ENCODE results near the gene DUOX2. TPM values are rescaled to one million over a fixed set of nuclear protein-coding genes. Genes with fewer than 3 reads are reported as not detected.
"Not testable (repeated sequence)": the region's sequence is repeated elsewhere in the genome, so short reads cannot be mapped to it uniquely, and the experiment has no call there.

Gene DUOX2
- total and polyA plus RNA-seq, 12 donors, result 0.22 to 18.5 (median 1.5) TPM

DNA sequence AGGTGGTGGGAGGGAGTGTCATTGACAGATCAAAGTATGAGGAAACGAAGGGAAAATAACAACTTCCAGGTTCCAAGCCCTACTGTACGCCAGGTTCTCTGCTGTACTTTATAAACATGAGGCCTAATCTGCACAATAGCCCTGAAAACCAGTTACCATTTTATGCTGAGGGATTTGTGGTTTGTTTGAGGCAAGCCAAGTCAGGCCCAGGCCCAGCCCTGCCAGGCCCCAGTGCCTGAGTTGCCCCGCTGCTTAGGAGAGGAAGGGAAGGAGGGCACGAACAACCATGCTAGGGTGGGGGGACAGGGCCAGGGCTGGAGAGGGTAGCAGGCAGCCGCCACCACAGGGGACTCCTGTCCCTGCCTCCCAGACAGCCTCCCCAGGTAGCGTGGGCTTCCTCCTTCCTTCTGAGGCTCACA lies 44.0 kb downstream of the DUOX2 start:
- WGBS, 4 donors, result 57 to 82% (median 69%) methylated on average over 2 to 4 of the region's 6 CpGs
- DNase-seq; H3K36me3 ChIP-seq (replicated peaks in 1 of 2): not testable (repeated sequence)

DNA sequence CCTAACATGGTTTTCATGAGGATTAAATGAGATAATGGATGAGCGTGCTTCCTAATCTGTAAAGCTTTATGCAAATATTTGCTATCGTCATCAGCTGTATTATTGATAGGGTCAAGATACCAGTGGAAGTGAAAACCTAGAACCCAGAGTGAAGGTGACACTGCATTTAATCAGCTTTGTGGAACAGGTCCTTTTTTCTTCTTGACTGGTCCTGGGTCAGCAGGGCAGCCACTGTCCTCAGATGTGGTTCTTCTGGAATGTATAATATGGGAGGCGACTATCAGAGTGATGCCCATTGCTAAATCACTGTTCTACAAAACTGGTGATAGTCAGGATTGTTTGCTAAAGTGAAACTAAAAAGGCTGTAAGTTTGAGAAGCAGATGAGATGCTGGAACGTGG lies 49.6 kb downstream of the DUOX2 start:
- intact Hi-C loops (cut with DNase I), result no loop called here
- Histone ChIP-seq H3K27ac (no peak overlapping the region), H3K4me3 (no peak overlapping the region), H3K36me3 (replicated peaks in 1 of 2) (no peaks in the 10 kb centered on the region), H3K4me1 (replicated peaks in 1 of 2) (no peaks in the 10 kb centered on the region), H3K27me3 (no peaks in the 10 kb centered on the region), H3K9me3 (replicated peaks in 1 of 3) (no peaks in the 10 kb centered on the region)
- DNase-seq, result peak in 1 of 7 donors; percentile 21
- TF ChIP-seq CTCF (IDR thresholded peaks at IDR 0.05), result no peak
- no peak for TF ChIP-seq POLR2A (IDR thresholded peaks at IDR 0.05)
- 79 to 86% (median 83%) methylated on average over 4 of the region's 4 CpGs for WGBS, 4 donors

More for the DNA sequence above, 44.0 kb downstream of the DUOX2 start:
- H3K27ac ChIP-seq, result peak overlapping the region in 3 of 5 donors; percentile 22 to 73 (median 68)
- H3K4me3 ChIP-seq; H3K4me1 ChIP-seq (replicated peaks in 1 of 2); H3K9me3 ChIP-seq (replicated peaks in 1 of 3); intact Hi-C loops (cut with DNase I); H3K27me3 ChIP-seq: not testable (repeated sequence)

- intact Hi-C loops (cut with DNase I); H3K27ac ChIP-seq; H3K36me3 ChIP-seq (replicated peaks in 1 of 2); H3K4me1 ChIP-seq (replicated peaks in 1 of 2); H3K9me3 ChIP-seq (replicated peaks in 1 of 3); H3K27me3 ChIP-seq; DNase-seq; H3K4me3 ChIP-seq: not testable (repeated sequence)
- 95 to 98% (median 98%) methylated on average over 3 to 7 of the region's 7 CpGs; no CpG with 5 or more reads in 1 of the 4 donors for WGBS, 4 donors
These were observed 51.7 kb downstream of the DUOX2 start for GRCh38 chr15:45062301-45062700.

- H3K27me3 ChIP-seq; H3K4me1 ChIP-seq (replicated peaks in 1 of 2); H3K36me3 ChIP-seq (replicated peaks in 1 of 2); H3K27ac ChIP-seq; DNase-seq; H3K9me3 ChIP-seq (replicated peaks in 1 of 3); H3K4me3 ChIP-seq: not testable (repeated sequence)
- WGBS, 4 donors, result 83 to 97% (median 91%) methylated on average over 3 of the region's 3 CpGs
- intact Hi-C loops (cut with DNase I), result loop anchor here in 1 of 2 donors (10.0 kb wide), 1 partner anchor 56 kb away; the partner anchor contains the start of genes DUOX2 and DUOXA2
These were observed 55.0 kb downstream of the DUOX2 start for GRCh38 chr15:45058690-45059675.

DNA sequence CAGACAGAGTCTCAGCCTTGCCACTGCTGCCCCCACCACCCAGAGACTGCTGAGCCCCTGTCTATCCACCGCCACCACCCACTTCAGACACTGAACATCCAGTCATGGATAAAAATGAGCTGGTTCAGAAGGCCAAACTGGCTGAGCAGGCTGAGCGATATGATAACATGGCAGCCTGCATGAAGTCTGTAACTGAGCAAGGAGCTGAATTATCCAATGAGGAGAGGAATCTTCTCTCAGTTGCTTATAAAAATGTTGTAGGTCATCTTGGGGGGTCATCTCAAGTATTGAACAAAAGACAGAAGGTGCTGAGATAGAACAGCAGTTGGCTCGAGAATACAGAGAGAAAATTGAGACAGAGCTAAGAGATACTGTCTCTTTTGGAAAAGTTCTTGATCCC lies 61.3 kb downstream of the DUOX2 start:
- H3K4me3 ChIP-seq; H3K9me3 ChIP-seq (replicated peaks in 1 of 3): not testable (repeated sequence)

DNA sequence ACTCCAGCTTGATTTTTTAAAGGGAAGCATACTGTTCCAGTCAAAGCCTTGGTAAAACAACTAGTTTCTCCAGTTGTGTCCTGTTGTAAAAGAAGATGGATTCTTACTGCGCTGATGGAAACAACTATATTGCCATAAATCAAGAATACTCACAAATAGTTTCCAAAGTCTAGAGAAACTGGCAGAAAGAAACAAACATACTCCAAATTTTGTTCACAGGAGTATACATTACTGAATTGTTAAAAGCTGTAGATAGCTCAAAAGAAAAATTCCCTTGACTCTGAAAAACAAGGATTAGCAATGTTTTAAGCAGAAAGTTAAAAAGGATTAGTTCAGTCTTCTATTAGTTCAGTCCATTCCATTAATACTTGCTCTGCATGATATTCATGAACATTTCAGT lies 63.4 kb downstream of the DUOX2 start:
- WGBS, 4 donors, result 94 to 100% (median 97%) methylated on average over 1 of the region's 1 CpG
- H3K9me3 ChIP-seq (replicated peaks in 1 of 3), result no peaks in the 10 kb centered on the region
- no peaks in the 10 kb centered on the region for H3K27me3 ChIP-seq
- intact Hi-C loops (cut with DNase I), result loop anchor here in 1 of 2 donors (10.0 kb wide), 1 partner anchor 64 kb away; the partner anchor contains the start of genes DUOX2 and DUOXA2
- no peak overlapping the region for H3K4me3 ChIP-seq
- no peak for TF ChIP-seq POLR2A (IDR thresholded peaks at IDR 0.05)
- TF ChIP-seq CTCF (IDR thresholded peaks at IDR 0.05), result no peak
- H3K27ac ChIP-seq, result no peak overlapping the region
- H3K4me1 ChIP-seq (replicated peaks in 1 of 2), result peaks cover 0 to 5% of the 10 kb centered on the region in 2 donors
- no peaks in the 10 kb centered on the region for H3K36me3 ChIP-seq (replicated peaks in 1 of 2)
- no peak for DNase-seq

More for the DNA sequence above, 61.3 kb downstream of the DUOX2 start:
- H3K27me3 ChIP-seq; DNase-seq; H3K4me1 ChIP-seq (replicated peaks in 1 of 2); H3K27ac ChIP-seq; H3K36me3 ChIP-seq (replicated peaks in 1 of 2): not testable (repeated sequence)
- intact Hi-C loops (cut with DNase I), result loop anchor here in 1 of 2 donors (10.0 kb wide), 1 partner anchor 62 kb away; the partner anchor contains the start of genes DUOX2 and DUOXA2
- 94 to 99% (median 96%) methylated on average over 3 of the region's 3 CpGs for WGBS, 4 donors
